Activated effector memory CD4-positive, alpha-beta T cell treated with anti-CD3 and anti-CD28 coated beads, Interleukin-2, amount 50 U/mL, for 16 hours (primary cell): ENCODE data around the gene PPP2R5A.
"Not testable (repeated sequence)": the region's sequence is repeated elsewhere in the genome, so short reads cannot be mapped to it uniquely, and the experiment has no call there.

Source experiments
- DNase-seq: peaks from one replicate; pipeline ENCODE4 v3.0.0-alpha.2; 2020

Gene PPP2R5A

GRCh38 chr1:212269306-212269705 is 15.9 kb upstream of the PPP2R5A start:
- no peak for DNase-seq

- no peak for DNase-seq
Observed at GRCh38 chr1:212270564-212270963, 14.6 kb upstream of the PPP2R5A start.

- DNase-seq: no peak
Observed at GRCh38 chr1:212271234-212271633, 14.0 kb upstream of the PPP2R5A start.

GRCh38 chr1:212271823-212272485 is 13.3 kb upstream of the PPP2R5A start:
- DNase-seq: no peak

- no peak for DNase-seq
Observed at GRCh38 chr1:212281590-212281989, 3.6 kb upstream of the PPP2R5A start.

GRCh38 chr1:212283741-212284140 is 1.5 kb upstream of the PPP2R5A start:
- DNase-seq: no peak

- DNase-seq: no peak
Observed at GRCh38 chr1:212284332-212284743, 872 bp upstream of the PPP2R5A start.

GRCh38 chr1:212285685-212286555 is 710 bp downstream of the PPP2R5A start:
- DNase-seq: peak; percentile 90

GRCh38 chr1:212286556-212287131 is 1.4 kb downstream of the PPP2R5A start:
- DNase-seq: no peak

- DNase-seq: no peak
Observed at GRCh38 chr1:212287261-212287895, 2.2 kb downstream of the PPP2R5A start.

GRCh38 chr1:212287995-212288394 is 2.8 kb downstream of the PPP2R5A start:
- not testable (repeated sequence) for DNase-seq

- no peak for DNase-seq
Observed at GRCh38 chr1:212288615-212289014, 3.4 kb downstream of the PPP2R5A start.

- no peak for DNase-seq
Observed at GRCh38 chr1:212289262-212290077, 4.3 kb downstream of the PPP2R5A start.

GRCh38 chr1:212290608-212291007 is 5.4 kb downstream of the PPP2R5A start:
- no peak for DNase-seq

GRCh38 chr1:212291505-212292134 is 6.4 kb downstream of the PPP2R5A start:
- DNase-seq: no peak

GRCh38 chr1:212292250-212293105 is 7.3 kb downstream of the PPP2R5A start:
- DNase-seq: no peak

- no peak for DNase-seq
Observed at GRCh38 chr1:212293579-212293978, 8.4 kb downstream of the PPP2R5A start.

- no peak for DNase-seq
Observed at GRCh38 chr1:212294983-212295382, 9.8 kb downstream of the PPP2R5A start.

GRCh38 chr1:212295579-212295978 is 10.4 kb downstream of the PPP2R5A start:
- DNase-seq: no peak

- DNase-seq: no peak
Observed at GRCh38 chr1:212297338-212297737, 12.1 kb downstream of the PPP2R5A start.

- DNase-seq: no peak
Observed at GRCh38 chr1:212301580-212301979, 16.4 kb downstream of the PPP2R5A start.
